Stromal cell of bone marrow (primary cell): ENCODE measurements around the gene IQSEC2.
A peak's percentile ranks its signal among the peaks of the same experiment; 100 is the strongest.

Experiments used
- DNase-seq: peaks from one replicate; pipeline ENCODE4 v3.0.0-alpha.2; 2012; ENCODE audit warnings: low read depth

The IQSEC2 gene

GRCh38 chrX:53305219-53305995 lies 24.0 kb upstream of the IQSEC2 start:
- no peak for DNase-seq

- DNase-seq = no peak
Measured at GRCh38 chrX:53303195-53303594, 21.8 kb upstream of the IQSEC2 start.

DNA sequence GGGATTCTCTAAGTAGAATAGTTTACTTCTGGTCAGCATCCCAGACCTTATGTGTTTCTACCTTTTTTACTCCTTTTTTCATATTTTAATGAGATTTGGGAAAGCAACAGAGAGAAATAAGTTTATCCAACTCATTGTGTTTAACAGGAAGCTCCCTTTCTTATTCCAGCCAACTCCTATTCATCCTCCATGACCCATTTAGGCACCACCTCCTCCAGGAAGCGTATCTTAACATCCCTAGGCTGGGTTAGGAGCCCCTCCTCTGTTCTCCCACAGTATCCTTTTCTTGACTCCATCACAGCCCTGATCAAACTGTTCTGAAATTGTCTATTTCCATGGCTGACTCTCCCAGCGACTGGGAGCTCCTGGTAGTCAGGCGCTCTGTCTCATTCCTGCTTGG lies 18.8 kb upstream of the IQSEC2 start:
- no peak for DNase-seq

GRCh38 chrX:53294024-53294648 lies 12.8 kb upstream of the IQSEC2 start:
- no peak for DNase-seq

DNA sequence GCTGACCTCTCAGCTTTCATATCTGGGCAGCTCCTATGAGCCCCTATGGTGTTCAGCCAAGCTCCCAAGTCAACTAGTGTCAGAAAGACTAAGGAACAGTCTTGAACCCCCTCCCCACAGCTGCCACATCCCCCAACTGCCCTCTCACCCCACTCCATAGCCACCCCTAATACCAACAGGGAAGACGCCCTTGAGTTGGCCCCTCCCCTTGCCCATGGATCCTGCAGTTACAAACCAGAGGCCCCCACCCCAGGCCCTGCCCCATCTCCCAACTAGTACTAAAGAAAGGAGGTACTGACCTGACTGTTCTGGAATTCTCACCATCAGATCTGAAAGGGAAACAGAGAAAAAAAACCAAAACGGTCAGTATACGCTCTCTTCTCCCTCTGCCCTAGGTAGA lies 10.2 kb upstream of the IQSEC2 start:
- DNase-seq = no peak

- no peak for DNase-seq
Measured at GRCh38 chrX:53290441-53291041, 9.2 kb upstream of the IQSEC2 start.

GRCh38 chrX:53288189-53288588 lies 6.8 kb upstream of the IQSEC2 start:
- no peak for DNase-seq

- DNase-seq = peak; percentile 39
Measured at GRCh38 chrX:53287493-53288138, 6.2 kb upstream of the IQSEC2 start.

GRCh38 chrX:53286171-53286570 lies 4.8 kb upstream of the IQSEC2 start:
- DNase-seq = no peak

- no peak for DNase-seq
Measured at GRCh38 chrX:53285591-53285990, 4.2 kb upstream of the IQSEC2 start.

DNA sequence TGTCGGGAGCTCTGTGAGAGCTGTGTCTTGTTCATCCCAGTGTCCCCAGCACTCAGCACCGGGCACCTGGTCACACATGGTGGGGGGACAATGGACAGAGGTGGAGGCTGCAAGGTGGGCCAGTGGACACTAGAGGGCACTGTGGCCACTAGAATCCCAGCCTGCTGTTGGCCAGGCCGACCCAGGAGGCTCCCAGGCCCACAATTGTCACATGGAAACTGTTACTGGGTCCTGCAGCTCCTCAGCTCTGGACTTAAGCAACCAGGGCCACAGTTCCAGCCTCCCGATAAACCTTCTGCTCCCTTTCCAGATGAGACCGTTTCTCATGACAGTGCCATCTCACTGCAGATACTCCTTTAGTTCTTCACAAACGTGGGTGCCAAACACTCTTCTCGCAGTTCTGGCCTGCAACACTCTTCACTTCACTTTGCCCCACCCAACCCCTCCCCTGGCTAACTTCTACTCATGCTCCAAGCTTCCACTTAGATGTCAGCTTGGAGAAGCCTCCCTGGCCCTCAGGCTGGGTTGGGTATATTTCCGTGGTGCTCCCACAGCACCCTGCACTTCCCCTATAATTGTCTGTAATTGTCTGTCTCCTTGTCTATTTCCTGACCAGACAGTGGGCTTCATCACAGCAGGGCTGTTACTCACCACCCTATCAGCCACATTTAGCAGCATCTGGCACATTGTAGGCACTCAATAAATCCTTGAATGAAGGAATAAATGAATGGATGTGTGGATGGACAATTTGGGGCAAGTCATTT lies 3.5 kb upstream of the IQSEC2 start:
- no peak for DNase-seq

DNA sequence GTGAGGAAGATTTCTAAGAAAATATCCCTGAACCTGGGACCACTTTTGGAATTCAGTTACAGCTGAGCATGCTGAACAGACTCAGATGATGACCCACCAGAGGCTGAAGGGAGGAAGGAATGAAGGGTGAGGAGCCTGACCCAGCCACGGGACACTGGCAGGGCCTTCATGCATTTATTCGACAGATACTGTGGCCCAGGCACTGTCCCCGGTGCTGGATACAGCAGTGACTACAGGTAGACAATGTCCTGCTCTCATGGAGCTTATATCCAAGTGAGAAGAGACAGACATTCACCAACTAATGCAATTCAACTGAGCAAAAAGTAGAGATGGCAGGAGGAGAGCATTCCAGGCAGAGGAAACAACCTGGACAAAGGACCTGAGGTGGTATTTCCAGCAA lies 2.2 kb upstream of the IQSEC2 start:
- DNase-seq = no peak

GRCh38 chrX:53283099-53283498 lies 1.7 kb upstream of the IQSEC2 start:
- no peak for DNase-seq

DNA sequence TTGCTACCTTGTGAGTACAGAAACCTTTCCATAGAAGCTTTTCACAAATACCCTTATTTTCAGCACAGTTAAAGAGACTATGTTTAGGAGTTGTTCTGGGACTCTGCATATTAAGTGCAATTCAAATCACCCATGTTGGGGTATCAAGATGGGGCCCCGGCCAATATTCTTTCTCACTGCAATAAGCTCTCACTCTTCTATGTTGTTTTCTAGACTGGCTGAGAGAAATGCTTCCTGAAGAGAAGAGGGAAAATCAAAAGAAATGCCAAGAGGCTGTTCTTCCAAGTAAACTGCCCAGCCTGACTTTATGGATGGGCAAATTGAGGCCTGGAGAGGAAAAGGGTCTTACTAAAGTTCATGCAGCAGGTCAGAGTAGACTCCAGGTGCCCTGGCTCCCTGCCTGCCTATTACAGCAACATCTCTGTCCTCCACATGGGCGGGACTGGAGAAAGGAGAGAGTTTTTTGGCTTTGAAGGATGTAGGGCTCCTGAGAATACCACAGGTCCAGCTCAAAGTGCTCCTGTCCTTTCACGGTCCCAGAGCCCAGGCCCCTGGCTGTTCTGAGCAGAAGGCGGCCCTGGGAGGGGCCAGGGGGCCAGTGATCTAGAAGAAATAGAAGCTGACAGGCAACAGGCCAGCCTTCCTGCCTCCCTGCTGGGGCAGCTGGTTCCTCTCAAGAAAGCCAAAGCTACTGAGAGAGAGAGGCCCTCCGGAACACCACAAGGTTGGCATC lies 745 bp upstream of the IQSEC2 start:
- no peak for DNase-seq

DNA sequence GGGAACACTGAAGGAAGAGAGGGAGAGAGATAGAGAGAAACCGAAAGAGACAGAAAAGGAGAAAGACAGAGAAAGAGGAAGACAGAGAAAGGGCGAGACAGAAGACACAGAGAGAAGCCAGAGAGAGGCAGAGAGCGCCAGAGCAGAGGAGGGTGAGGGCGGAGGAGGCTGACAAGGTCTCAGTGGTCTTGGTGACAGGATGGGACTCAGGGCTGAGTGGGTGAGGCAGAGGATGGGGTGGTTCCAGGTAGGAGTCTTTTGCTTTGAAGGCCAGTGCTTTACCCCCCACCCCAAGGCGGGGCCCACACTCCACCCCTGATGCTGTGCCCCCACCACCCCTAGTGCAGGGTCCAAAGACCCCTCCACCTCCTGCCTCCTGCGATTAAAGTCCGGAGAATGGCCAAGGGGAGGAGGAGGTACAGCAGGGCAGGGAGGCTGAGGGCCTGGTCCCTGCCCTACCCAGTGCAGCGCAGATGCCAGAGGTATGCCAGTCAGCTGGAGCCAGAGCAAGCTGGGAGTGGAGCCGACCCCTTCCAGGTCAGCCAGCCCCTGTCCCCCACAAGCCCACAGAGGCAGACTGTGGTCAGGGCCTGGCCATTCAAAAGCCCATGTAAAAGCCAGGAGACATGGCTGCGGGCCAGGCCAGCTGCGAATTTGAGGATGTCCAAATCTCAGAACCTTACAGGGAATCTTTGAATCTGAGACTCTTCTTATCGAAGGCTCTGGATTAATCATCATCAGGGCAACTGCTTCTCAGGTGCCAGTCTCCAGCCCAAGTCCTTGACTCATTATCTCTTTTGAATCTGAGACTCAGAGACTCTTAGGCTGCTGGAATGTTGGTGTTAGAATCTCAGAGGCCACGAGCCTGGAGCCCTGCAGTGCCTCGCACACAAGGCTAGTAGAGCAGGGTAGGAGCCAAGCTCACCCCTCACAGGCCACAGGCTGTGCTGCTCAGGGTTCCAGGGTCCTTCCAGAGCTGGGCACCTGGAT lies 758 bp downstream of the IQSEC2 start:
- DNase-seq = no peak

GRCh38 chrX:53279296-53280237 lies 1.8 kb downstream of the IQSEC2 start:
- DNase-seq = no peak

DNA sequence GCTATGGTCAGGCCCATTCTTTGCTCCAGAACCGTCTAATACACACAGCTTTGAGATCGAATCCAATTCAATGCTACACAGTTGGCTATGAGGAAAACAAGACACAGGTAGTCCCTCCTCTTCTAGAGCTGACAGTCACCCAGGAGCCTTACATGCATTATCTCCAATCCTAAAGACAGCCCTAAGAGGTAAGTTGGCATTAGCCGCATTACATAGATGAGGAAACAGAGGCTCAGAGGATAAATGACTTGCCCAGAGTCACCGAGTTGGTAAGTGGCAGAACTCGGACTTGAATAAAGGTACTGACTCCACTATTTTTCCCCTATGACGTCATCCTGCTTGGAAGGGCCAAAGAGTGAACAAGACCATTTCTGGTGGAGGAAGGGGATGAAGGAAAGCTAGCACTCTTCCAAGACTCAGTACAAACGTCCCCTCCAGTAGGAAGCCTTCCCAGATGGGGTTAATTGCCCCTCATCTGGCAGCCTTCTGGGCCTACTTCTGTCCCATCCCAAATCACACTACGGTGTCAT lies 8.5 kb downstream of the IQSEC2 start:
- no peak for DNase-seq

GRCh38 chrX:53269536-53270107 lies 11.8 kb downstream of the IQSEC2 start:
- DNase-seq = no peak
